Testis (tissue), 3 donors: ENCODE results near the gene ABHD3. TPM values are rescaled to one million over a fixed set of nuclear protein-coding genes. Genes with fewer than 3 reads are reported as not detected.
"Not testable (repeated sequence)": the region's sequence is repeated elsewhere in the genome, so short reads cannot be mapped to it uniquely, and the experiment has no call there.

Experiments used
- DNase-seq: peaks from one replicate; pipeline ENCODE4 v3.0.0-alpha.2; 2019
- H3K27ac ChIP-seq, 2 donors: fragments of 200-600 bp; sonication (generic); one replicate each; pipeline ENCODE4 v1.5.1; 2019
- H3K27me3 ChIP-seq: fragments of 200-600 bp; sonication (generic); one replicate; pipeline ENCODE4 v1.5.1; 2019
- H3K36me3 ChIP-seq: fragments of 200-600 bp; sonication (generic); one replicate; pipeline ENCODE4 v1.5.1; 2017; ENCODE audit warnings: low read depth; ENCODE audit errors: missing control alignments
- H3K4me1 ChIP-seq: fragments of 200-600 bp; sonication (generic); one replicate; pipeline ENCODE4 v1.5.1; 2019
- H3K4me3 ChIP-seq, 2 donors: fragments of 200-600 bp; sonication (generic); one replicate each; pipeline ENCODE4 v1.5.1; 2017 to 2019
- H3K9me3 ChIP-seq: fragments of 200-600 bp; sonication (generic); one replicate; pipeline ENCODE4 v1.5.1; 2017
- CTCF ChIP-seq, 3 experiments: fragments of 450-650 bp in 2 of 3; fragments of 200-600 bp in 1 of 3; sonication (generic) in 1 of 3; IDR thresholded peaks; one replicate each; pipeline ENCODE4 v1.5.1; 2016 to 2019; ENCODE audit warnings: antibody characterized with exemption in 3 of 3, mild to moderate bottlenecking in 2 of 3, moderate library complexity in 1 of 3
- POLR2A ChIP-seq: fragments of 450-650 bp; IDR thresholded peaks from one replicate; pipeline ENCODE4 v1.6.1; 2017; ENCODE audit warnings: antibody characterized with exemption, mild to moderate bottlenecking, moderate library complexity
- WGBS, 2 donors: methylation state at CpG; one replicate each; pipeline ENCODE4 v1.1.5; 2018; 5-methylcytosine and 5-hydroxymethylcytosine counted together
- intact Hi-C: fragments of 100-400 bp; cut with DNase I; formaldehyde crosslinking; loops from one replicate; pipeline ENCODE4 v1.15.1; 2023; ENCODE audit warnings: low total_unique reads
- polyA plus RNA-seq: library from polyadenylated mRNA; stranded (reverse); fragments of 350-450 nt; fragmentation: Illumina TruSeq; extraction: RNeasy Lipid Tissue Mini Kit (QIAGEN cat#74804); gene quantifications from one replicate; pipeline ENCODE4 v1.2.3, GENCODE V29; 2014; ENCODE audit warnings: low read depth, low replicate concordance; ENCODE audit not compliant: insufficient read depth
- total RNA-seq, 2 donors: library from RNA; depleted of rRNA; stranded (reverse); fragments of >200 nt; gene quantifications; one replicate each; pipeline ENCODE4 v1.2.3, GENCODE V29; 2016

The ABHD3 gene
- total and polyA plus RNA-seq, 3 donors from 2014 or later: 10.0 to 13.5 (median 12.2) TPM

GRCh38 chr18:21629089-21629832 is 75.3 kb downstream of the ABHD3 start:
- Histone ChIP-seq H3K9me3 (no peaks in the 10 kb centered on the region), H3K27ac (no peak overlapping the region), H3K27me3 (no peaks in the 10 kb centered on the region), H3K36me3 (no peaks in the 10 kb centered on the region), H3K4me3 (no peak overlapping the region), H3K4me1 (no peaks in the 10 kb centered on the region)
- intact Hi-C loops: no loop called here
- DNase-seq: no peak
- WGBS, 2 donors: 87% methylated on average over 9 of the region's 9 CpGs
- TF ChIP-seq POLR2A (no peak), CTCF (IDR thresholded peaks at IDR 0.05) (no peak)

- DNase-seq, H3K4me1 ChIP-seq, H3K27me3 ChIP-seq, H3K36me3 ChIP-seq, H3K27ac ChIP-seq, intact Hi-C loops, H3K9me3 ChIP-seq, H3K4me3 ChIP-seq: not testable (repeated sequence)
- 92% methylated on average over 9 of the region's 9 CpGs for WGBS, 2 donors
These were observed 82.9 kb downstream of the ABHD3 start for GRCh38 chr18:21621640-21622039.

GRCh38 chr18:21612125-21613039 is 92.2 kb downstream of the ABHD3 start, which contains the start of gene SNRPD1:
TSS of gene SNRPD1 (plus strand) at chr18:21612314. CDS start at chr18:21612430, 116 bp downstream.
- 0% methylated on average over 24 to 59 of the region's 59 CpGs for WGBS, 2 donors
- TF ChIP-seq CTCF (IDR thresholded peaks at IDR 0.05): peak; percentile 92 to 98 (median 93)
- TF ChIP-seq POLR2A: no peak
- intact Hi-C loops: no loop called here

GRCh38 chr18:21611401-21612124 is 93.0 kb downstream of the ABHD3 start:
- H3K36me3 ChIP-seq, DNase-seq, H3K27me3 ChIP-seq, H3K4me1 ChIP-seq, intact Hi-C loops, H3K9me3 ChIP-seq: not testable (repeated sequence)
- WGBS, 2 donors: 38 to 40% methylated on average over 30 of the region's 30 CpGs
- Histone ChIP-seq H3K4me3 (peak overlapping the region; percentile 64 to 87), H3K27ac (peak overlapping the region; percentile 49 to 77)

More at GRCh38 chr18:21612125-21613039, 92.2 kb downstream of the ABHD3 start, which contains the start of gene SNRPD1:
- H3K4me1 ChIP-seq: peaks cover 6% of the 10 kb centered on the region
- H3K27me3 ChIP-seq: no peaks in the 10 kb centered on the region
- H3K9me3 ChIP-seq: no peaks in the 10 kb centered on the region
- peak within 1 kb of the TSS; percentile 49 to 77 for H3K27ac ChIP-seq
- peak; percentile 90 for DNase-seq
- H3K36me3 ChIP-seq: no peaks in the 10 kb centered on the region
- peak within 1 kb of the TSS; percentile 64 to 87 for H3K4me3 ChIP-seq

GRCh38 chr18:21605213-21605612 is 99.4 kb downstream of the ABHD3 start:
- no peaks in the 10 kb centered on the region for H3K27me3 ChIP-seq
- H3K36me3 ChIP-seq: no peaks in the 10 kb centered on the region
- no peak for DNase-seq
- peak overlapping the region; percentile 24 to 55 for H3K27ac ChIP-seq
- TF ChIP-seq POLR2A: no peak
- TF ChIP-seq CTCF (IDR thresholded peaks at IDR 0.05): no peak
- intact Hi-C loops: no loop called here
- H3K4me3 ChIP-seq: no peak overlapping the region
- no peaks in the 10 kb centered on the region for H3K4me1 ChIP-seq
- H3K9me3 ChIP-seq: no peaks in the 10 kb centered on the region
